ENCODE results near the gene JSRP1.

- TF ChIP-seq CTCF (tag by site-specific recombination; IDR thresholded peaks at IDR 0.05) = no peak
- TF ChIP-seq WT1 (tag by site-specific recombination; IDR thresholded peaks at IDR 0.05) = no peak
- no peak for TF ChIP-seq YY1 (tag by site-specific recombination; IDR thresholded peaks at IDR 0.05)
- TF ChIP-seq ZNF707 (tag by site-specific recombination; IDR thresholded peaks at IDR 0.05) = no peak
- TF ChIP-seq PRDM4 (tag by site-specific recombination; IDR thresholded peaks at IDR 0.05) = no peak
- TF ChIP-seq PRDM2 (tag by site-specific recombination; IDR thresholded peaks at IDR 0.05; ENCODE audit: borderline replicate concordance) = no peak
- TF ChIP-seq ZBTB26 (tag by site-specific recombination; optimal IDR thresholded peaks at IDR 0.05) = no peak
- TF ChIP-seq ZBTB11 (tag by site-specific recombination; conservative IDR thresholded peaks at IDR 0.05; ENCODE audit: low read depth) = no peak
- TF ChIP-seq REST (tag by site-specific recombination; IDR thresholded peaks at IDR 0.05) = no peak
- no peak for TF ChIP-seq ZNF274 (IDR thresholded peaks at IDR 0.05; ENCODE audit: low read length)
- no peak for TF ChIP-seq ZNF274 (tag by site-specific recombination; IDR thresholded peaks at IDR 0.05; ENCODE audit: borderline replicate concordance)
Observed at GRCh38 chr19:2230807-2231533, 25.2 kb downstream of the JSRP1 start.

Data from HEK293 (cell line).